ENCODE results near the gene SYT8.

SYT8 gene

GRCh38 chr11:1859004-1859403, 24.2 kb downstream of the SYT8 start:
- no peak for TF ChIP-seq EZH2phosphoT487 (IDR thresholded peaks at IDR 0.05; ENCODE audit: borderline replicate concordance, low read length)
- TF ChIP-seq CTCF (IDR thresholded peaks at IDR 0.05; ENCODE audit: low read depth, low read length, poor library complexity, severe bottlenecking) = no peak
- H4K20me1 ChIP-seq (ENCODE audit: control insufficient read depth, insufficient read depth, low read depth, low read length) = peaks cover 23% of the 10 kb centered on the region

GRCh38 chr11:1860108-1860507, 25.3 kb downstream of the SYT8 start:
- Histone ChIP-seq H3K9me2 (replicated peaks; ENCODE audit: control insufficient read depth, low read length) (no peaks in the 10 kb centered on the region), H3K79me2 (ENCODE audit: control insufficient read depth, low read length) (peaks cover 80% of the 10 kb centered on the region), H3K36me3 (ENCODE audit: control insufficient read depth, low read length) (peaks cover 29% of the 10 kb centered on the region), H3K4me2 (ENCODE audit: low read length) (no peak overlapping the region), H3K4me1 (ENCODE audit: control insufficient read depth, low read length) (peaks cover 5% of the 10 kb centered on the region), H3K9me3 (ENCODE audit: control insufficient read depth, insufficient read depth, low read length) (no peaks in the 10 kb centered on the region), H3K27me3 (ENCODE audit: control insufficient read depth, low read length) (no peaks in the 10 kb centered on the region), H3K4me3 (ENCODE audit: low read length) (no peak overlapping the region), H4K20me1 (ENCODE audit: control insufficient read depth, insufficient read depth, low read depth, low read length) (peaks cover 22% of the 10 kb centered on the region), H3K27ac (ENCODE audit: low read depth, low read length) (no peak overlapping the region), H3F3A (ENCODE audit: control insufficient read depth, insufficient read depth) (no peaks in the 10 kb centered on the region)
- no peak for TF ChIP-seq CTCF (IDR thresholded peaks at IDR 0.05; ENCODE audit: low read depth, low read length, poor library complexity, severe bottlenecking)
- TF ChIP-seq EZH2phosphoT487 (IDR thresholded peaks at IDR 0.05; ENCODE audit: borderline replicate concordance, low read length) = no peak

More at GRCh38 chr11:1859004-1859403, 24.2 kb downstream of the SYT8 start:
- Histone ChIP-seq H3K79me2 (ENCODE audit: control insufficient read depth, low read length) (peaks cover 91% of the 10 kb centered on the region), H3K4me3 (ENCODE audit: low read length) (no peak overlapping the region), H3F3A (ENCODE audit: control insufficient read depth, insufficient read depth) (no peaks in the 10 kb centered on the region), H3K9me2 (replicated peaks; ENCODE audit: control insufficient read depth, low read length) (no peaks in the 10 kb centered on the region), H3K4me1 (ENCODE audit: control insufficient read depth, low read length) (peaks cover 15% of the 10 kb centered on the region), H3K36me3 (ENCODE audit: control insufficient read depth, low read length) (peaks cover 37% of the 10 kb centered on the region), H3K9me3 (ENCODE audit: control insufficient read depth, insufficient read depth, low read length) (no peaks in the 10 kb centered on the region), H3K4me2 (ENCODE audit: low read length) (no peak overlapping the region), H3K27me3 (ENCODE audit: control insufficient read depth, low read length) (no peaks in the 10 kb centered on the region), H3K27ac (ENCODE audit: low read depth, low read length) (no peak overlapping the region)

GRCh38 chr11:1861435-1862411, 26.9 kb downstream of the SYT8 start:
- no peak overlapping the region for H3K4me3 ChIP-seq (ENCODE audit: low read length)
- peaks cover 9% of the 10 kb centered on the region for H4K20me1 ChIP-seq (ENCODE audit: control insufficient read depth, insufficient read depth, low read depth, low read length)
- H3K79me2 ChIP-seq (ENCODE audit: control insufficient read depth, low read length) = peaks cover 64% of the 10 kb centered on the region
- no peak overlapping the region for H3K27ac ChIP-seq (ENCODE audit: low read depth, low read length)
- no peaks in the 10 kb centered on the region for H3K9me2 ChIP-seq (replicated peaks; ENCODE audit: control insufficient read depth, low read length)
- no peak for TF ChIP-seq EZH2phosphoT487 (IDR thresholded peaks at IDR 0.05; ENCODE audit: borderline replicate concordance, low read length)
- TF ChIP-seq CTCF (IDR thresholded peaks at IDR 0.05; ENCODE audit: low read depth, low read length, poor library complexity, severe bottlenecking) = no peak
- no peak overlapping the region for H3K4me2 ChIP-seq (ENCODE audit: low read length)
- H3K9me3 ChIP-seq (ENCODE audit: control insufficient read depth, insufficient read depth, low read length) = no peaks in the 10 kb centered on the region
- no peaks in the 10 kb centered on the region for H3F3A ChIP-seq (ENCODE audit: control insufficient read depth, insufficient read depth)
- no peaks in the 10 kb centered on the region for H3K4me1 ChIP-seq (ENCODE audit: control insufficient read depth, low read length)
- H3K36me3 ChIP-seq (ENCODE audit: control insufficient read depth, low read length) = peaks cover 17% of the 10 kb centered on the region
- no peaks in the 10 kb centered on the region for H3K27me3 ChIP-seq (ENCODE audit: control insufficient read depth, low read length)

All from DOHH2 (cell line).